ENCODE measurements around the gene DPF1.

DNA sequence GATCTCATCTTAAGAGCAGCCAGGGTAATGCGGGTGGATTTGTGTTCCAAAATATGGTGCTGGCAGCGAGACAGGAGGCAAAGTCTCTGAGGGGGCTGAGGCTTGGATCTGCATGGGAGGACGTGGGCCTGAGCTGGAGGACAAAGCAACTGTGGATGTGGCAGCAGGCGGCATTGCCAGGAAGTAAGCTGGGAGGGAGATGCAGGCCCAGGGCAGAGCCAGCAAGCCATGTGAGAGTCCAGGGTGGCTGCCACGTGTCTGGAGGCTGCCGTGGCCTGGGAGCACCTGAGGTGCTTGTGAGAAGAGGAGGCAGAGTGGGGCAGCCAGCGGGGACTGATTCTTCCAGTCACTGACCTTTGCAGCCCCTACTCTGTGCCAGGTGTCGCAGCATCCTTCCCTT lies 52.0 kb downstream of the DPF1 start:
- no peak for TF ChIP-seq POLR2A (IDR thresholded peaks at IDR 0.05)
- TF ChIP-seq, protein P1, sequence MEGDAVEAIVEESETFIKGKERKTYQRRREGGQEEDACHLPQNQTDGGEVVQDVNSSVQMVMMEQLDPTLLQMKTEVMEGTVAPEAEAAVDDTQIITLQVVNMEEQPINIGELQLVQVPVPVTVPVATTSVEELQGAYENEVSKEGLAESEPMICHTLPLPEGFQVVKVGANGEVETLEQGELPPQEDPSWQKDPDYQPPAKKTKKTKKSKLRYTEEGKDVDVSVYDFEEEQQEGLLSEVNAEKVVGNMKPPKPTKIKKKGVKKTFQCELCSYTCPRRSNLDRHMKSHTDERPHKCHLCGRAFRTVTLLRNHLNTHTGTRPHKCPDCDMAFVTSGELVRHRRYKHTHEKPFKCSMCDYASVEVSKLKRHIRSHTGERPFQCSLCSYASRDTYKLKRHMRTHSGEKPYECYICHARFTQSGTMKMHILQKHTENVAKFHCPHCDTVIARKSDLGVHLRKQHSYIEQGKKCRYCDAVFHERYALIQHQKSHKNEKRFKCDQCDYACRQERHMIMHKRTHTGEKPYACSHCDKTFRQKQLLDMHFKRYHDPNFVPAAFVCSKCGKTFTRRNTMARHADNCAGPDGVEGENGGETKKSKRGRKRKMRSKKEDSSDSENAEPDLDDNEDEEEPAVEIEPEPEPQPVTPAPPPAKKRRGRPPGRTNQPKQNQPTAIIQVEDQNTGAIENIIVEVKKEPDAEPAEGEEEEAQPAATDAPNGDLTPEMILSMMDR (IDR thresholded peaks at IDR 0.05), result no peak

All from esophagus squamous epithelium (tissue), 4 donors.